H9 (cell line): ENCODE results near the gene ANKRD53. TPM values are rescaled to one million over a fixed set of nuclear protein-coding genes. Genes with fewer than 3 reads are reported as not detected.
A peak's percentile ranks its signal among the peaks of the same experiment; 100 is the strongest.

ENCODE experiments used
- DNase-seq: peaks from one replicate; pipeline ENCODE4 v3.0.0-alpha.2; 2017
- H2AFZ ChIP-seq: one replicate; pipeline ENCODE4 v1.6.1; 2013; ENCODE audit warnings: mild to moderate bottlenecking, low read length, control low read depth, moderate library complexity
- H2AK5ac ChIP-seq: 2 replicates; pipeline ENCODE4 v1.6.1; 2013; ENCODE audit warnings: low read length, control low read depth, mixed read lengths; ENCODE audit not compliant: insufficient read length
- H2BK120ac ChIP-seq: one replicate; pipeline ENCODE4 v1.6.1; 2013; ENCODE audit warnings: low read depth, mild to moderate bottlenecking, low read length, control low read depth, inconsistent platforms; ENCODE audit not compliant: poor library complexity, severe bottlenecking
- H2BK12ac ChIP-seq: 2 replicates; pipeline ENCODE4 v1.6.1; 2013; ENCODE audit warnings: low read length, control low read depth, mixed read lengths, low read depth; ENCODE audit not compliant: insufficient read length
- H2BK15ac ChIP-seq: 2 replicates; pipeline ENCODE4 v1.6.1; 2013; ENCODE audit warnings: low read depth, low read length, control low read depth
- H2BK20ac ChIP-seq: one replicate; pipeline ENCODE4 v1.6.1; 2013; ENCODE audit warnings: low read depth, mild to moderate bottlenecking, low read length, control low read depth, inconsistent platforms; ENCODE audit not compliant: poor library complexity, severe bottlenecking
- H2BK5ac ChIP-seq: 2 replicates; pipeline ENCODE4 v1.6.1; 2013; ENCODE audit warnings: low read length, control low read depth, mixed read lengths; ENCODE audit not compliant: insufficient read length
- H3K14ac ChIP-seq: 2 replicates; pipeline ENCODE4 v1.6.1; 2013; ENCODE audit warnings: low read length, control low read depth; ENCODE audit not compliant: insufficient read depth
- H3K18ac ChIP-seq: 2 replicates; pipeline ENCODE4 v1.6.1; 2013; ENCODE audit warnings: low read depth, mild to moderate bottlenecking, mixed read lengths, low read length, control low read depth; ENCODE audit not compliant: insufficient read length
- H3K23ac ChIP-seq: 2 replicates; pipeline ENCODE4 v1.6.1; 2013; ENCODE audit warnings: low read length, control low read depth, mixed read lengths, low read depth; ENCODE audit not compliant: insufficient read length
- H3K23me2 ChIP-seq: 2 replicates; pipeline ENCODE4 v1.6.1; 2013; ENCODE audit warnings: low read depth, mild to moderate bottlenecking, mixed read lengths, low read length, control low read depth; ENCODE audit not compliant: insufficient read length, poor library complexity, severe bottlenecking
- H3K27ac ChIP-seq: 2 replicates; pipeline ENCODE4 v1.5.1; 2013; ENCODE audit warnings: low read length, control low read depth, mixed read lengths, low read depth; ENCODE audit not compliant: insufficient read length
- H3K27me3 ChIP-seq: 2 replicates; pipeline ENCODE4 v1.6.1; 2013; ENCODE audit warnings: low read length, control low read depth, inconsistent platforms; ENCODE audit not compliant: insufficient read depth
- H3K4ac ChIP-seq: 2 replicates; pipeline ENCODE4 v1.6.1; 2013; ENCODE audit warnings: low read depth, mild to moderate bottlenecking, control low read depth, inconsistent platforms, low read length, moderate library complexity
- H3K4me1 ChIP-seq: 2 replicates; pipeline ENCODE4 v1.6.1; 2013; ENCODE audit warnings: low read length, control low read depth, inconsistent platforms; ENCODE audit not compliant: insufficient read depth
- H3K4me2 ChIP-seq: 2 replicates; pipeline ENCODE4 v1.6.1; 2013; ENCODE audit warnings: low read length, control low read depth, mixed read lengths; ENCODE audit not compliant: insufficient read length, insufficient read depth
- H3K56ac ChIP-seq: 2 replicates; pipeline ENCODE4 v1.6.1; 2013; ENCODE audit warnings: low read depth, mild to moderate bottlenecking, mixed read lengths, low read length, control low read depth; ENCODE audit not compliant: insufficient read length
- H3K79me1 ChIP-seq: 2 replicates; pipeline ENCODE4 v1.6.1; 2013; ENCODE audit warnings: low read depth, mild to moderate bottlenecking, moderate library complexity, low read length, control low read depth, inconsistent platforms; ENCODE audit not compliant: insufficient read depth, poor library complexity, severe bottlenecking
- H3K79me2 ChIP-seq: 2 replicates; pipeline ENCODE4 v1.6.1; 2013; ENCODE audit warnings: low read length, control low read depth, inconsistent platforms; ENCODE audit not compliant: insufficient read depth
- H3K9ac ChIP-seq: 2 replicates; pipeline ENCODE4 v1.6.1; 2013; ENCODE audit warnings: low read length, control low read depth, mixed read lengths; ENCODE audit not compliant: insufficient read length; ENCODE audit errors: extremely low read depth
- H3K9me3 ChIP-seq: one replicate; pipeline ENCODE4 v1.6.1; 2013; ENCODE audit warnings: low read depth, low read length, inconsistent platforms; ENCODE audit not compliant: control insufficient read depth
- H3T11ph ChIP-seq: one replicate; pipeline ENCODE4 v1.6.1; 2013; ENCODE audit warnings: mild to moderate bottlenecking, low read length, control low read depth, inconsistent platforms
- H4K20me1 ChIP-seq: one replicate; pipeline ENCODE4 v1.6.1; 2013; ENCODE audit not compliant: control insufficient read depth, insufficient read length, insufficient read depth
- H4K5ac ChIP-seq: 2 replicates; pipeline ENCODE4 v1.6.1; 2013; ENCODE audit warnings: low read depth, mild to moderate bottlenecking, mixed read lengths, low read length, control low read depth; ENCODE audit not compliant: insufficient read length
- H4K8ac ChIP-seq: replicated peaks from 2 replicates; pipeline ENCODE4 v1.6.1; 2013; ENCODE audit warnings: low read length, control low read depth, mixed read lengths, low read depth; ENCODE audit not compliant: insufficient read length
- H4K91ac ChIP-seq: 2 replicates; pipeline ENCODE4 v1.6.1; 2013; ENCODE audit warnings: low read depth, mild to moderate bottlenecking, moderate library complexity, mixed read lengths, low read length, control low read depth; ENCODE audit not compliant: insufficient read length
- H3K27ac Mint-ChIP-seq, 3 experiments: 2 replicates in 2 of 3; 3 replicates in 1 of 3; pipeline ENCODE4 v1.8.0; 2020 to 2021; ENCODE audit warnings: mixed read lengths in 3 of 3, mild to moderate bottlenecking in 1 of 3, moderate library complexity in 1 of 3
- H3K27me3 Mint-ChIP-seq: 2 replicates; pipeline ENCODE4 v1.8.0; 2021; ENCODE audit warnings: low read depth, mild to moderate bottlenecking, moderate library complexity, mixed read lengths
- H3K36me3 Mint-ChIP-seq, 3 experiments: 2 replicates in 2 of 3; 3 replicates in 1 of 3; pipeline ENCODE4 v1.8.0; 2020 to 2021; ENCODE audit warnings: low read depth in 3 of 3, mixed read lengths in 3 of 3; ENCODE audit not compliant: insufficient read depth in 1 of 3
- H3K4me1 Mint-ChIP-seq, 2 experiments: 2 replicates each; pipeline ENCODE4 v1.8.0; 2020; ENCODE audit warnings: mixed read lengths in 2 of 2
- H3K4me3 Mint-ChIP-seq, 2 experiments: 2 replicates in 1 of 2; 3 replicates in 1 of 2; pipeline ENCODE4 v1.8.0; 2020 to 2021; ENCODE audit warnings: mild to moderate bottlenecking in 2 of 2, mixed read lengths in 2 of 2, moderate library complexity in 1 of 2
- H3K9me3 Mint-ChIP-seq, 2 experiments: 2 replicates in 1 of 2; 3 replicates in 1 of 2; pipeline ENCODE4 v1.8.0; 2020; ENCODE audit warnings: mild to moderate bottlenecking in 2 of 2, mixed read lengths in 2 of 2, moderate library complexity in 1 of 2
- WGBS: extraction: QIAGEN DNeasy Blood & Tissue Kit; methylation state at CpG from one replicate; pipeline ENCODE4 v1.1.7; 2013; ENCODE audit warnings: missing lambda C conversion rate, low lambda C conversion rate, mixed read lengths; ENCODE audit not compliant: insufficient read length; ENCODE audit errors: extremely low coverage; 5-methylcytosine and 5-hydroxymethylcytosine counted together
- total RNA-seq: library from RNA; stranded (reverse); gene quantifications from 2 replicates; pipeline ENCODE4 v1.2.1, GENCODE V29; 2021
- TF ChIP-seq, protein P1 (sequence below): fragments of 200-600 bp; sonication (generic); conservative IDR thresholded peaks from 3 replicates; pipeline ENCODE4 v1.8.0; 2021; ENCODE audit warnings: antibody characterized with exemption, mild to moderate bottlenecking

Gene ANKRD53
- total RNA-seq, 1 experiment from 2014 or later, result 0.28 TPM

DNA sequence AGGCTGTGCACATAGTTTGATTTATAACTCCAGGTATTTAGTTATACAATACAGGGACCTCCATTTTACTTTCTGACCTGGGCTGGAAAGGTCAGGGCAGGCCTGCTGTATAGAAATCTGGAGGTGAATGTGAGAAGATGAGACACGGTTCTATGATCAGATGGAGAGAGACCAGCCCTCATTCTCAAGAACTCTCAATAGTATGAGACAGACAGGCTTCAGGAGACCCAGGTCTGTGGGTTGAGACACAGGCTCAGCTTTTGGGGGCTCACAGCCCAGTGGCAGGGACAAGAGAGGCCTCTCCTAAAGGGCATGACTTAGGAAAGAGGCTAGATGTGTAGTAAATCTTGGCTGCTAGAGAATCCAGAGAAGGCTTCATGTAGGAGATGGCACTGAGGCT is 43.4 kb upstream of the ANKRD53 start:
- Histone ChIP-seq H3K56ac (no peak overlapping the region), H3K4ac (no peak overlapping the region), H2BK120ac (no peak overlapping the region), H3K79me1 (no peaks in the 10 kb centered on the region), H3K18ac (no peak overlapping the region), H3K23ac (no peak overlapping the region), H3K4me1 (peaks cover 9% of the 10 kb centered on the region; the same call in 1 of the 2 replicates), H2BK5ac (no peak overlapping the region), H3K9ac (no peak overlapping the region), H2BK12ac (no peak overlapping the region), H3K14ac (no peak overlapping the region), H3K27ac (no peak overlapping the region), H3T11ph (no peak overlapping the region), H2BK20ac (no peak overlapping the region), H4K5ac (no peak overlapping the region), H4K91ac (no peak overlapping the region), H3K4me2 (no peak overlapping the region), H4K8ac (no peak overlapping the region), H2AFZ (no peak overlapping the region), H3K79me2 (no peaks in the 10 kb centered on the region), H2AK5ac (no peak overlapping the region), H3K27me3 (peaks cover 6% of the 10 kb centered on the region; the same call in 1 of the 2 replicates), H2BK15ac (no peak overlapping the region), H3K23me2 (peaks cover 4% of the 10 kb centered on the region), H3K9me3 (no peaks in the 10 kb centered on the region), H4K20me1 (no peaks in the 10 kb centered on the region)
- TF ChIP-seq, protein P1, sequence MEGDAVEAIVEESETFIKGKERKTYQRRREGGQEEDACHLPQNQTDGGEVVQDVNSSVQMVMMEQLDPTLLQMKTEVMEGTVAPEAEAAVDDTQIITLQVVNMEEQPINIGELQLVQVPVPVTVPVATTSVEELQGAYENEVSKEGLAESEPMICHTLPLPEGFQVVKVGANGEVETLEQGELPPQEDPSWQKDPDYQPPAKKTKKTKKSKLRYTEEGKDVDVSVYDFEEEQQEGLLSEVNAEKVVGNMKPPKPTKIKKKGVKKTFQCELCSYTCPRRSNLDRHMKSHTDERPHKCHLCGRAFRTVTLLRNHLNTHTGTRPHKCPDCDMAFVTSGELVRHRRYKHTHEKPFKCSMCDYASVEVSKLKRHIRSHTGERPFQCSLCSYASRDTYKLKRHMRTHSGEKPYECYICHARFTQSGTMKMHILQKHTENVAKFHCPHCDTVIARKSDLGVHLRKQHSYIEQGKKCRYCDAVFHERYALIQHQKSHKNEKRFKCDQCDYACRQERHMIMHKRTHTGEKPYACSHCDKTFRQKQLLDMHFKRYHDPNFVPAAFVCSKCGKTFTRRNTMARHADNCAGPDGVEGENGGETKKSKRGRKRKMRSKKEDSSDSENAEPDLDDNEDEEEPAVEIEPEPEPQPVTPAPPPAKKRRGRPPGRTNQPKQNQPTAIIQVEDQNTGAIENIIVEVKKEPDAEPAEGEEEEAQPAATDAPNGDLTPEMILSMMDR, result no peak
- no peak for DNase-seq
- peaks cover 38 to 60% of the 10 kb centered on the region in 2 experiments for H3K4me1 Mint-ChIP-seq
- peaks cover 64% of the 10 kb centered on the region for H3K27me3 Mint-ChIP-seq
- H3K9me3 Mint-ChIP-seq, result no peaks in the 10 kb centered on the region; a peak in 2 of 5 replicates
- WGBS, result no CpG with 5 or more reads among the region's 1 CpG
- H3K36me3 Mint-ChIP-seq, result no peaks in the 10 kb centered on the region; a peak in 1 of 7 replicates
- no peak overlapping the region for H3K27ac Mint-ChIP-seq
- H3K4me3 Mint-ChIP-seq, result peak overlapping the region in 1 of 2 experiments; percentile 1; a peak in 1 of 5 replicates
